GM12878 (cell line): Measurements from ENCODE around the gene TNIP2.

Experiments
- CBX5 ChIP-seq: sonication (generic); IDR thresholded peaks from 2 replicates; pipeline ENCODE4 v1.6.1; 2016; ENCODE audit warnings: low read depth, moderate library complexity, mild to moderate bottlenecking, inconsistent platforms
- CHD4 ChIP-seq: fragments of 200-600 bp; sonication (generic); IDR thresholded peaks from 2 replicates; pipeline ENCODE4 v1.6.1; 2016; ENCODE audit warnings: mild to moderate bottlenecking
- ESRRA ChIP-seq: IDR thresholded peaks from 2 replicates; pipeline ENCODE4 v1.6.1; 2012; ENCODE audit warnings: mild to moderate bottlenecking, low read length, improper control_type of control experiment
- EZH2 ChIP-seq: IDR thresholded peaks from 2 replicates; pipeline ENCODE4 v1.6.1; 2012; ENCODE audit warnings: low read depth, mild to moderate bottlenecking, control low read depth, inconsistent platforms, low read length, borderline replicate concordance; ENCODE audit not compliant: control insufficient read depth
- NR2C2 ChIP-seq: IDR thresholded peaks from 2 replicates; pipeline ENCODE4 v1.6.1; 2011; ENCODE audit warnings: borderline replicate concordance, low read depth; ENCODE audit not compliant: control insufficient read depth, insufficient read length
- POLR2A ChIP-seq: IDR thresholded peaks from 2 replicates; pipeline ENCODE4 v1.6.1; 2011; ENCODE audit warnings: low read depth, mild to moderate bottlenecking, low read length
- RAD21 ChIP-seq: IDR thresholded peaks from 2 replicates; pipeline ENCODE4 v1.6.1; 2011; ENCODE audit warnings: mild to moderate bottlenecking, low read depth, low read length, moderate library complexity; ENCODE audit not compliant: insufficient read depth
- SP1 ChIP-seq: IDR thresholded peaks from one replicate; pipeline ENCODE4 v1.6.1; 2011; ENCODE audit warnings: low read depth, low read length
- SREBF1 ChIP-seq: IDR thresholded peaks from 2 replicates; pipeline ENCODE4 v1.6.1; 2012; ENCODE audit warnings: mild to moderate bottlenecking, low read length
- SRF ChIP-seq, 2 experiments: IDR thresholded peaks; 2 replicates each; pipeline ENCODE4 v1.6.1; 2011; ENCODE audit warnings: low read depth in 2 of 2, low read length in 2 of 2, mild to moderate bottlenecking in 1 of 2, moderate library complexity in 1 of 2
- TF ChIP-seq, protein P1 (sequence below), 3 experiments: IDR thresholded peaks in 2 of 3; conservative IDR thresholded peaks in 1 of 3; 2 replicates each; pipeline ENCODE4 v1.5.1; 2011; ENCODE audit warnings: low read depth in 3 of 3, low read length in 3 of 3, mild to moderate bottlenecking in 3 of 3, control low read depth in 2 of 3, moderate library complexity in 2 of 3, inconsistent platforms in 1 of 3, mixed read lengths in 1 of 3; ENCODE audit not compliant: control insufficient read depth in 2 of 3, insufficient read depth in 1 of 3; ENCODE audit errors: extremely low read depth in 1 of 3
- TF ChIP-seq, protein P2 (sequence below): IDR thresholded peaks from 2 replicates; pipeline ENCODE4 v1.6.1; 2011; ENCODE audit warnings: mild to moderate bottlenecking, low read depth, low read length, moderate library complexity; ENCODE audit not compliant: insufficient replicate concordance
- TF ChIP-seq, protein P3 (sequence below): IDR thresholded peaks from 2 replicates; pipeline ENCODE4 v1.6.1; 2012; ENCODE audit warnings: low read depth, low read length, improper control_type of control experiment
- TF ChIP-seq, protein P4 (sequence below): IDR thresholded peaks from 2 replicates; pipeline ENCODE4 v1.6.1; 2012; ENCODE audit warnings: low read depth, low read length, improper control_type of control experiment

DNA sequence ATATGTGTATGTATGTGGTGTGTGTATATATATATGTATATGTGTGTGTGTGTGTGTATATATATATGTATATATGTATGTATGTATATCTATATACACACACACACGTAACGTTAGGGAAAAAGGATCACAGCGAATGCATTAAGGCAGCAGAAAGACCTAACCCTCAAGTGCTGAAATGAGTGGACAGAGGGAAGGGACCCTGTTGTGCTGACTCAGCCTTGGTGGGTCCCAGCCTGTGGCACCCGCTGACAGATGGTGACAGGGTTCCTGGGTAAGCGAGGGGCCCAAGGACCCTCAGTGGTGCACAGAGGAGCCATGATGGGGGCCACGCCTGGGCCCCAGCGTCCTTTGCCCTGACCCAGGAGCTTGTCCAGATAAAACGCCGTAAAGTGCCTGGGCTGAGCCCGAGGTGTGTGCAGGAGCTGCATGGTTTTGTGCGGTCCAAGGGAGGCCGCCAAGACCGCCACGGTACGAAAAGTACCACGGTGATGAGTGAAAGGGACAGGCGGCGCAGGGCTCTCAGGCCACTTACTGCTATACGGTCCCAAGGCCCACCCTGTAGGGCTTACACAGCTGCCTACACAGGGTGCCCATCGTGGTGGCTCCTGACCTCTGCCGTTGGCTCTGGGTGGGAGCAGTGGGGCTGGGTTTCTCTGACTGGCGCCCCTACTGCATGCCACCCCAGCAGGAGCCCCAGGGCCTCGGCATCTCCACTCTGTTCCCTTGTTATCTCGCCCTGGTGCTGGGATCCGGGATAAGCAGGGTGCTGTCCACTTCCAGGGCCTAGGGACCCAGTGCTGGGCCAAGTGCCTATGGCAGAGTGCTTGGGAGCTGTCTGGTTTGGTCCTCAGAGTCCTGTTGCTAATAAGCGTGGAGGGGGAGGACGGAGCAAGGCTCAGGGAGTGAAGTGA lies 46.7 kb upstream of the TNIP2 start:
- TF ChIP-seq CBX5, result no peak
- TF ChIP-seq, protein P1, sequence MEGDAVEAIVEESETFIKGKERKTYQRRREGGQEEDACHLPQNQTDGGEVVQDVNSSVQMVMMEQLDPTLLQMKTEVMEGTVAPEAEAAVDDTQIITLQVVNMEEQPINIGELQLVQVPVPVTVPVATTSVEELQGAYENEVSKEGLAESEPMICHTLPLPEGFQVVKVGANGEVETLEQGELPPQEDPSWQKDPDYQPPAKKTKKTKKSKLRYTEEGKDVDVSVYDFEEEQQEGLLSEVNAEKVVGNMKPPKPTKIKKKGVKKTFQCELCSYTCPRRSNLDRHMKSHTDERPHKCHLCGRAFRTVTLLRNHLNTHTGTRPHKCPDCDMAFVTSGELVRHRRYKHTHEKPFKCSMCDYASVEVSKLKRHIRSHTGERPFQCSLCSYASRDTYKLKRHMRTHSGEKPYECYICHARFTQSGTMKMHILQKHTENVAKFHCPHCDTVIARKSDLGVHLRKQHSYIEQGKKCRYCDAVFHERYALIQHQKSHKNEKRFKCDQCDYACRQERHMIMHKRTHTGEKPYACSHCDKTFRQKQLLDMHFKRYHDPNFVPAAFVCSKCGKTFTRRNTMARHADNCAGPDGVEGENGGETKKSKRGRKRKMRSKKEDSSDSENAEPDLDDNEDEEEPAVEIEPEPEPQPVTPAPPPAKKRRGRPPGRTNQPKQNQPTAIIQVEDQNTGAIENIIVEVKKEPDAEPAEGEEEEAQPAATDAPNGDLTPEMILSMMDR (IDR thresholded peaks at IDR 0.05 in 2 of 3, conservative IDR thresholded peaks at IDR 0.05 in 1 of 3; ENCODE audit: control insufficient read depth in 2 of 3, extremely low read depth in 1 of 3, insufficient read depth in 1 of 3, low read depth in 3 of 3, low read length in 3 of 3), result no peak
- TF ChIP-seq CHD4, result no peak
- TF ChIP-seq, protein P2, sequence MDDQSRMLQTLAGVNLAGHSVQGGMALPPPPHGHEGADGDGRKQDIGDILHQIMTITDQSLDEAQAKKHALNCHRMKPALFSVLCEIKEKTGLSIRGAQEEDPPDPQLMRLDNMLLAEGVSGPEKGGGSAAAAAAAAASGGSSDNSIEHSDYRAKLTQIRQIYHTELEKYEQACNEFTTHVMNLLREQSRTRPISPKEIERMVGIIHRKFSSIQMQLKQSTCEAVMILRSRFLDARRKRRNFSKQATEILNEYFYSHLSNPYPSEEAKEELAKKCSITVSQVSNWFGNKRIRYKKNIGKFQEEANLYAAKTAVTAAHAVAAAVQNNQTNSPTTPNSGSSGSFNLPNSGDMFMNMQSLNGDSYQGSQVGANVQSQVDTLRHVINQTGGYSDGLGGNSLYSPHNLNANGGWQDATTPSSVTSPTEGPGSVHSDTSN, result no peak
- no peak for TF ChIP-seq EZH2
- TF ChIP-seq, protein P3, sequence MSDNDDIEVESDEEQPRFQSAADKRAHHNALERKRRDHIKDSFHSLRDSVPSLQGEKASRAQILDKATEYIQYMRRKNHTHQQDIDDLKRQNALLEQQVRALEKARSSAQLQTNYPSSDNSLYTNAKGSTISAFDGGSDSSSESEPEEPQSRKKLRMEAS, result no peak
- TF ChIP-seq, protein P4, sequence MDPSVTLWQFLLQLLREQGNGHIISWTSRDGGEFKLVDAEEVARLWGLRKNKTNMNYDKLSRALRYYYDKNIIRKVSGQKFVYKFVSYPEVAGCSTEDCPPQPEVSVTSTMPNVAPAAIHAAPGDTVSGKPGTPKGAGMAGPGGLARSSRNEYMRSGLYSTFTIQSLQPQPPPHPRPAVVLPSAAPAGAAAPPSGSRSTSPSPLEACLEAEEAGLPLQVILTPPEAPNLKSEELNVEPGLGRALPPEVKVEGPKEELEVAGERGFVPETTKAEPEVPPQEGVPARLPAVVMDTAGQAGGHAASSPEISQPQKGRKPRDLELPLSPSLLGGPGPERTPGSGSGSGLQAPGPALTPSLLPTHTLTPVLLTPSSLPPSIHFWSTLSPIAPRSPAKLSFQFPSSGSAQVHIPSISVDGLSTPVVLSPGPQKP, result no peak
- no peak for TF ChIP-seq SREBF1
- no peak for TF ChIP-seq ESRRA
- no peak for TF ChIP-seq NR2C2
- no peak for TF ChIP-seq POLR2A
- TF ChIP-seq RAD21, result no peak
- TF ChIP-seq SRF (IDR thresholded peaks at IDR 0.05; ENCODE audit: low read depth in 2 of 2, low read length in 2 of 2), result no peak
- no peak for TF ChIP-seq SP1
